ENCODE results near the gene ACTMAP. TPM values are rescaled to one million over a fixed set of nuclear protein-coding genes. Genes with fewer than 3 reads are reported as not detected.

The ACTMAP gene
- total RNA-seq, 1 donor from 2014 or later: 10.4 TPM

- H3K4me1 Mint-ChIP-seq (ENCODE audit: low read depth): peaks cover 19% of the 10 kb centered on the region
- H3K4me3 Mint-ChIP-seq (ENCODE audit: unreplicated experiment): no peak overlapping the region
- no peak for DNase-seq (ENCODE audit: low spot score)
- H3K27me3 Mint-ChIP-seq (ENCODE audit: low read depth): no peaks in the 10 kb centered on the region
- no peaks in the 10 kb centered on the region for H3K9me3 Mint-ChIP-seq (ENCODE audit: low read depth)
- no peak overlapping the region for H3K27ac Mint-ChIP-seq (ENCODE audit: unreplicated experiment)
- TF ChIP-seq CTCF (IDR thresholded peaks at IDR 0.05): no peak
- H3K36me3 Mint-ChIP-seq (ENCODE audit: low read depth): peaks cover 7% of the 10 kb centered on the region
Observed at GRCh38 chr19:40742477-40742876, 7.8 kb downstream of the ACTMAP start.

GRCh38 chr19:40741527-40742390 lies 8.5 kb downstream of the ACTMAP start:
- no peak overlapping the region for H3K27ac Mint-ChIP-seq (ENCODE audit: unreplicated experiment)
- no peak for DNase-seq (ENCODE audit: low spot score)
- H3K36me3 Mint-ChIP-seq (ENCODE audit: low read depth): peaks cover 10% of the 10 kb centered on the region
- no peak for TF ChIP-seq CTCF (IDR thresholded peaks at IDR 0.05)
- H3K4me1 Mint-ChIP-seq (ENCODE audit: low read depth): peaks cover 19% of the 10 kb centered on the region
- H3K9me3 Mint-ChIP-seq (ENCODE audit: low read depth): no peaks in the 10 kb centered on the region
- H3K4me3 Mint-ChIP-seq (ENCODE audit: unreplicated experiment): no peak overlapping the region
- no peaks in the 10 kb centered on the region for H3K27me3 Mint-ChIP-seq (ENCODE audit: low read depth)

GRCh38 chr19:40740747-40741146 lies 9.5 kb downstream of the ACTMAP start:
- no peak overlapping the region for H3K27ac Mint-ChIP-seq (ENCODE audit: unreplicated experiment)
- TF ChIP-seq CTCF (IDR thresholded peaks at IDR 0.05): no peak
- H3K4me3 Mint-ChIP-seq (ENCODE audit: unreplicated experiment): no peak overlapping the region
- no peaks in the 10 kb centered on the region for H3K27me3 Mint-ChIP-seq (ENCODE audit: low read depth)
- H3K4me1 Mint-ChIP-seq (ENCODE audit: low read depth): peaks cover 13% of the 10 kb centered on the region
- peaks cover 11% of the 10 kb centered on the region for H3K36me3 Mint-ChIP-seq (ENCODE audit: low read depth)
- no peaks in the 10 kb centered on the region for H3K9me3 Mint-ChIP-seq (ENCODE audit: low read depth)
- no peak for DNase-seq (ENCODE audit: low spot score)

- peaks cover 7% of the 10 kb centered on the region for H3K4me1 Mint-ChIP-seq (ENCODE audit: low read depth)
- DNase-seq (ENCODE audit: low spot score): no peak
- no peak overlapping the region for H3K27ac Mint-ChIP-seq (ENCODE audit: unreplicated experiment)
- no peak for TF ChIP-seq CTCF (IDR thresholded peaks at IDR 0.05)
- no peak overlapping the region for H3K4me3 Mint-ChIP-seq (ENCODE audit: unreplicated experiment)
- peaks cover 17% of the 10 kb centered on the region for H3K36me3 Mint-ChIP-seq (ENCODE audit: low read depth)
- H3K9me3 Mint-ChIP-seq (ENCODE audit: low read depth): no peaks in the 10 kb centered on the region
- no peaks in the 10 kb centered on the region for H3K27me3 Mint-ChIP-seq (ENCODE audit: low read depth)
Observed at GRCh38 chr19:40739871-40740703, 10.2 kb downstream of the ACTMAP start.

Data from chondrocyte (in vitro differentiated cells).